CD14-positive monocyte (primary cell): ENCODE data around the gene PDE1A. TPM values are rescaled to one million over a fixed set of nuclear protein-coding genes. Genes with fewer than 3 reads are reported as not detected.

Experiments used
- DNase-seq, 3 donors: peaks; one replicate each; pipeline ENCODE4 v3.0.0-alpha.2; 2011 to 2022
- H2AFZ ChIP-seq: 2 replicates; pipeline ENCODE4 v1.6.0; 2012; ENCODE audit warnings: mild to moderate bottlenecking, low read depth, low read length, inconsistent platforms; ENCODE audit not compliant: insufficient read depth, poor library complexity, severe bottlenecking
- H3K27ac ChIP-seq, 2 donors: 1 replicate in 1 of 2; 2 replicates in 1 of 2; pipeline ENCODE4 v1.5.1; 2012 to 2013; ENCODE audit warnings: low read length in 2 of 2, control low read depth in 1 of 2, inconsistent platforms in 1 of 2, low read depth in 1 of 2, mild to moderate bottlenecking in 1 of 2
- H3K27me3 ChIP-seq, 2 donors: one replicate each; pipeline versions ENCODE4 v1.6.0 to v1.6.1; 2011 to 2013; ENCODE audit warnings: low read length in 2 of 2; ENCODE audit not compliant: control insufficient read depth in 2 of 2, insufficient read depth in 2 of 2
- H3K36me3 ChIP-seq, 2 donors: replicated peaks in 1 of 2; 1 replicate in 1 of 2; 2 replicates in 1 of 2; pipeline versions ENCODE4 v1.5.1 to v1.6.1; 2012 to 2013; ENCODE audit warnings: low read length in 2 of 2, control low read depth in 1 of 2, inconsistent platforms in 1 of 2, mild to moderate bottlenecking in 1 of 2; ENCODE audit not compliant: insufficient read depth in 2 of 2, control insufficient read depth in 1 of 2
- H3K4me1 ChIP-seq, 2 donors: 1 replicate in 1 of 2; 2 replicates in 1 of 2; pipeline versions ENCODE4 v1.5.1 to v1.6.1; 2012 to 2013; ENCODE audit warnings: low read length in 2 of 2, control low read depth in 1 of 2, inconsistent platforms in 1 of 2, mild to moderate bottlenecking in 1 of 2, moderate library complexity in 1 of 2; ENCODE audit not compliant: insufficient read depth in 2 of 2, control insufficient read depth in 1 of 2
- H3K4me2 ChIP-seq: replicated peaks from 2 replicates; pipeline ENCODE3; 2012; ENCODE audit warnings: low read length, moderate library complexity, mild to moderate bottlenecking; ENCODE audit not compliant: poor library complexity, severe bottlenecking; ENCODE audit errors: extremely low read depth
- H3K4me3 ChIP-seq, 3 experiments: fragments of 200-600 bp in 1 of 3; sonication (generic) in 1 of 3; replicated peaks in 1 of 3; 1 replicate in 2 of 3; 2 replicates in 1 of 3; pipeline ENCODE4 v1.5.1; 2011 to 2013; ENCODE audit warnings: low read length in 3 of 3, mild to moderate bottlenecking in 3 of 3, control low read depth in 2 of 3, low read depth in 2 of 3, inconsistent platforms in 1 of 3, moderate library complexity in 1 of 3
- H3K79me2 ChIP-seq: 2 replicates; pipeline ENCODE4 v1.6.0; 2012; ENCODE audit warnings: mild to moderate bottlenecking, control low read depth, inconsistent platforms, low read length, moderate library complexity; ENCODE audit not compliant: insufficient read depth
- H3K9ac ChIP-seq: 2 replicates; pipeline ENCODE4 v1.6.0; 2017; ENCODE audit warnings: low read length, mild to moderate bottlenecking; ENCODE audit not compliant: insufficient read depth, poor library complexity, severe bottlenecking
- H3K9me3 ChIP-seq, 2 donors: replicated peaks in 1 of 2; 1 replicate in 1 of 2; 2 replicates in 1 of 2; pipeline versions ENCODE4 v1.5.1 to v1.6.1; 2012 to 2013; ENCODE audit warnings: low read length in 2 of 2, control low read depth in 1 of 2; ENCODE audit not compliant: control insufficient read depth in 1 of 2, insufficient read depth in 1 of 2
- H4K20me1 ChIP-seq: 2 replicates; pipeline ENCODE4 v1.6.0; 2012; ENCODE audit warnings: mild to moderate bottlenecking, low read length, control low read depth, moderate library complexity; ENCODE audit not compliant: insufficient read depth
- H3K27ac Mint-ChIP-seq, 7 donors: one replicate each; pipeline ENCODE4 v1.8.0; 2020; ENCODE audit warnings: mild to moderate bottlenecking in 7 of 7, mixed read lengths in 7 of 7, moderate library complexity in 6 of 7, inconsistent platforms in 2 of 7
- H3K27me3 Mint-ChIP-seq, 3 donors: one replicate each; pipeline ENCODE4 v1.8.0; 2021 to 2022; ENCODE audit warnings: low read depth in 3 of 3, mild to moderate bottlenecking in 3 of 3, mixed read lengths in 3 of 3, moderate library complexity in 3 of 3, inconsistent platforms in 1 of 3
- H3K36me3 Mint-ChIP-seq, 2 donors: one replicate each; pipeline ENCODE4 v1.8.0; 2020; ENCODE audit warnings: mixed read lengths in 2 of 2, inconsistent platforms in 1 of 2, mild to moderate bottlenecking in 1 of 2
- H3K4me1 Mint-ChIP-seq: one replicate; pipeline ENCODE4 v1.8.0; 2020; ENCODE audit warnings: mild to moderate bottlenecking, mixed read lengths
- H3K4me3 Mint-ChIP-seq, 2 donors: one replicate each; pipeline ENCODE4 v1.8.0; 2020; ENCODE audit warnings: mild to moderate bottlenecking in 2 of 2, mixed read lengths in 2 of 2, moderate library complexity in 1 of 2
- H3K9me3 Mint-ChIP-seq, 7 donors: one replicate each; pipeline ENCODE4 v1.8.0; 2020 to 2022; ENCODE audit warnings: mixed read lengths in 7 of 7, mild to moderate bottlenecking in 6 of 7, moderate library complexity in 6 of 7, inconsistent platforms in 2 of 7
- CTCF ChIP-seq: fragments of 200-600 bp; IDR thresholded peaks from one replicate; pipeline ENCODE4 v1.8.0; 2022; ENCODE audit warnings: antibody characterized with exemption, mild to moderate bottlenecking
- WGBS: methylation state at CpG from one replicate; pipeline ENCODE4 v1.1.5; 2013; ENCODE audit warnings: missing lambda C conversion rate; ENCODE audit not compliant: insufficient coverage; 5-methylcytosine and 5-hydroxymethylcytosine counted together
- intact Hi-C, 2 donors: fragments of 100-400 bp; cut with micrococcal nuclease; formaldehyde crosslinking; loops; one replicate each; pipeline versions ENCODE4 v1.15.0 to v1.15.1; 2023
- polyA plus RNA-seq, 3 donors: library from polyadenylated mRNA; depleted of rRNA in 1 of 3; unstranded in 2 of 3; stranded (reverse) in 1 of 3; fragments of 300-500 nt in 2 of 3; fragments of >200 nt in 1 of 3; fragmentation: Illumina TruSeq in 2 of 3; gene quantifications; 1 replicate in 2 of 3; 2 replicates in 1 of 3; pipeline ENCODE4 v1.2.3, GENCODE V29; 2012 to 2021

Gene PDE1A
- polyA plus RNA-seq, 3 donors, result not detected

- H3K4me3 Mint-ChIP-seq, result no peak overlapping the region
- no peaks in the 10 kb centered on the region for H4K20me1 ChIP-seq
- H3K36me3 ChIP-seq, result no peaks in the 10 kb centered on the region
- H3K4me3 ChIP-seq, result no peak overlapping the region
- H3K27ac Mint-ChIP-seq, result no peak overlapping the region
- intact Hi-C loops, result no loop called here
- no peak overlapping the region for H3K9ac ChIP-seq
- no peak overlapping the region for H3K27ac ChIP-seq
- no peaks in the 10 kb centered on the region for H3K4me1 Mint-ChIP-seq
- H3K4me1 ChIP-seq, result no peaks in the 10 kb centered on the region
- no peaks in the 10 kb centered on the region for H3K9me3 ChIP-seq
- H3K36me3 Mint-ChIP-seq, result no peaks in the 10 kb centered on the region
- H3K27me3 Mint-ChIP-seq, result peaks cover 0 to 2% (median 0%) of the 10 kb centered on the region in 3 donors
- no peak for TF ChIP-seq CTCF
- no peaks in the 10 kb centered on the region for H3K79me2 ChIP-seq
- H2AFZ ChIP-seq, result no peak overlapping the region
- H3K4me2 ChIP-seq, result no peak overlapping the region
- H3K27me3 ChIP-seq, result no peaks in the 10 kb centered on the region
- H3K9me3 Mint-ChIP-seq, result no peaks in the 10 kb centered on the region
- DNase-seq, result no peak
These were observed 229.3 kb downstream of the PDE1A start for GRCh38 chr2:182197529-182197928.

GRCh38 chr2:182193291-182193690, 233.5 kb downstream of the PDE1A start:
- H2AFZ ChIP-seq, result no peak overlapping the region
- no peaks in the 10 kb centered on the region for H3K4me1 Mint-ChIP-seq
- H3K4me2 ChIP-seq, result no peak overlapping the region
- H3K27me3 ChIP-seq, result no peaks in the 10 kb centered on the region
- no peak overlapping the region for H3K27ac ChIP-seq
- intact Hi-C loops, result no loop called here
- H3K9ac ChIP-seq, result no peak overlapping the region
- H3K36me3 ChIP-seq, result no peaks in the 10 kb centered on the region
- H4K20me1 ChIP-seq, result no peaks in the 10 kb centered on the region
- no peaks in the 10 kb centered on the region for H3K9me3 Mint-ChIP-seq
- H3K27ac Mint-ChIP-seq, result no peak overlapping the region
- no peaks in the 10 kb centered on the region for H3K9me3 ChIP-seq
- H3K79me2 ChIP-seq, result no peaks in the 10 kb centered on the region
- H3K4me3 Mint-ChIP-seq, result no peak overlapping the region
- H3K4me1 ChIP-seq, result no peaks in the 10 kb centered on the region
- no peak for TF ChIP-seq CTCF
- no peaks in the 10 kb centered on the region for H3K36me3 Mint-ChIP-seq
- H3K4me3 ChIP-seq, result no peak overlapping the region
- no CpG with 5 or more reads among the region's 5 CpGs for WGBS
- DNase-seq, result no peak
- H3K27me3 Mint-ChIP-seq, result peaks cover 0 to 2% (median 0%) of the 10 kb centered on the region in 3 donors
